NCI-H1417 treated with DMSO at 0.1 percent for 48 hours (cell line): ENCODE results near the gene GRPEL1.

Experiments
- DNase-seq: peaks from one replicate; lab custom pipeline; 2025; lab: John Stamatoyannopoulos, UW

Gene GRPEL1

GRCh38 chr4:7062816-7063215 lies 5.0 kb downstream of the GRPEL1 start:
- DNase-seq, result no peak

- no peak for DNase-seq
Measured at GRCh38 chr4:7061815-7062214, 6.0 kb downstream of the GRPEL1 start.

- no peak for DNase-seq
Measured at GRCh38 chr4:7060346-7061150, 7.3 kb downstream of the GRPEL1 start.

GRCh38 chr4:7059662-7060061 lies 8.2 kb downstream of the GRPEL1 start:
- DNase-seq, result no peak

GRCh38 chr4:7058792-7059191 lies 9.1 kb downstream of the GRPEL1 start:
- DNase-seq, result no peak

GRCh38 chr4:7055990-7056325 lies 11.9 kb downstream of the GRPEL1 start:
- no peak for DNase-seq

- DNase-seq, result no peak
Measured at GRCh38 chr4:7055111-7055989, 12.5 kb downstream of the GRPEL1 start.

GRCh38 chr4:7054106-7054880 lies 13.6 kb downstream of the GRPEL1 start:
- DNase-seq, result no peak

GRCh38 chr4:7052923-7053715 lies 14.7 kb downstream of the GRPEL1 start:
- DNase-seq, result no peak

GRCh38 chr4:7052313-7052712 lies 15.6 kb downstream of the GRPEL1 start:
- DNase-seq, result no peak

GRCh38 chr4:7051905-7052304 lies 16.0 kb downstream of the GRPEL1 start:
- no peak for DNase-seq

- DNase-seq, result no peak
Measured at GRCh38 chr4:7051144-7051495, 16.7 kb downstream of the GRPEL1 start.

- DNase-seq, result no peak
Measured at GRCh38 chr4:7050481-7051143, 17.3 kb downstream of the GRPEL1 start.

- DNase-seq, result no peak
Measured at GRCh38 chr4:7049739-7050138, 18.1 kb downstream of the GRPEL1 start.

GRCh38 chr4:7049295-7049694 lies 18.6 kb downstream of the GRPEL1 start:
- DNase-seq, result no peak

GRCh38 chr4:7048642-7049041 lies 19.2 kb downstream of the GRPEL1 start:
- no peak for DNase-seq

- DNase-seq, result no peak
Measured at GRCh38 chr4:7046971-7047370, 20.9 kb downstream of the GRPEL1 start.

GRCh38 chr4:7045961-7046921 lies 21.6 kb downstream of the GRPEL1 start:
- DNase-seq, result no peak

- no peak for DNase-seq
Measured at GRCh38 chr4:7045553-7045952, 22.3 kb downstream of the GRPEL1 start.
